Suprapubic skin (tissue), 4 donors: ENCODE data around the gene ATRN.

Experiments used
- EP300 ChIP-seq: sonication (generic); formaldehyde crosslinking; IDR thresholded peaks from one replicate; pipeline ENCODE4 v1.6.1; 2017; ENCODE audit warnings: antibody characterized with exemption
- POLR2A ChIP-seq, 2 donors: fragments of 450-650 bp; IDR thresholded peaks; one replicate each; pipeline ENCODE4 v1.6.1; 2017; ENCODE audit warnings: antibody characterized with exemption in 2 of 2, mild to moderate bottlenecking in 2 of 2, moderate library complexity in 2 of 2
- POLR2AphosphoS5 ChIP-seq, 3 donors: sonication (generic); formaldehyde crosslinking; IDR thresholded peaks; one replicate each; pipeline ENCODE4 v1.6.1; 2017; ENCODE audit warnings: antibody characterized with exemption in 3 of 3
- TF ChIP-seq, protein P1 (sequence below), 2 donors: fragments of 200-600 bp in 1 of 2; fragments of 450-650 bp in 1 of 2; sonication (generic) in 1 of 2; IDR thresholded peaks; one replicate each; pipeline ENCODE4 v1.5.1; 2016 to 2019; ENCODE audit warnings: antibody characterized with exemption in 2 of 2, mild to moderate bottlenecking in 1 of 2, moderate library complexity in 1 of 2

DNA sequence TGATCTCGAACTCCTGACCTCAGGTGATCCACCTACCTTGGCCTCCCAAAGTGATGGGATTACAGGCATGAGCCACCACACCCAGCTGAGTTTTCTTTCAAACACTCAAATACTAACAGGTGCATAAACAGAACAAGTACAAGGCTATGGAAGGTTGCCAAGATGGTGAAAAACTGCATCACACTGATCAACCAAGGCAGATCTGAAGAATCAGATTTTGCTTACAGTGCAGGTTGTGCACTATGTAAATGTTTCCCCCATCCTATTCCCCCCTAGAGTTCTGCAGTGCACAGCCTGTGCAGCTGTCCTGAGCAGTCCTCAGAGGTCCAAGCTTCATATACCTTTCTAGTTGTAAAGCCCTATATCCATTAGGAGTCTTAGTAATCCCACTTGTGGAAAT, 119.3 kb downstream of the ATRN start:
- TF ChIP-seq, protein P1, sequence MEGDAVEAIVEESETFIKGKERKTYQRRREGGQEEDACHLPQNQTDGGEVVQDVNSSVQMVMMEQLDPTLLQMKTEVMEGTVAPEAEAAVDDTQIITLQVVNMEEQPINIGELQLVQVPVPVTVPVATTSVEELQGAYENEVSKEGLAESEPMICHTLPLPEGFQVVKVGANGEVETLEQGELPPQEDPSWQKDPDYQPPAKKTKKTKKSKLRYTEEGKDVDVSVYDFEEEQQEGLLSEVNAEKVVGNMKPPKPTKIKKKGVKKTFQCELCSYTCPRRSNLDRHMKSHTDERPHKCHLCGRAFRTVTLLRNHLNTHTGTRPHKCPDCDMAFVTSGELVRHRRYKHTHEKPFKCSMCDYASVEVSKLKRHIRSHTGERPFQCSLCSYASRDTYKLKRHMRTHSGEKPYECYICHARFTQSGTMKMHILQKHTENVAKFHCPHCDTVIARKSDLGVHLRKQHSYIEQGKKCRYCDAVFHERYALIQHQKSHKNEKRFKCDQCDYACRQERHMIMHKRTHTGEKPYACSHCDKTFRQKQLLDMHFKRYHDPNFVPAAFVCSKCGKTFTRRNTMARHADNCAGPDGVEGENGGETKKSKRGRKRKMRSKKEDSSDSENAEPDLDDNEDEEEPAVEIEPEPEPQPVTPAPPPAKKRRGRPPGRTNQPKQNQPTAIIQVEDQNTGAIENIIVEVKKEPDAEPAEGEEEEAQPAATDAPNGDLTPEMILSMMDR (IDR thresholded peaks at IDR 0.05): no peak
- TF ChIP-seq POLR2A (IDR thresholded peaks at IDR 0.05): no peak
- TF ChIP-seq POLR2AphosphoS5 (IDR thresholded peaks at IDR 0.05): no peak
- no peak for TF ChIP-seq EP300
